HG03175 (cell line): ENCODE results near the gene DNAJB11.
"Not testable (repeated sequence)": the region's sequence is repeated elsewhere in the genome, so short reads cannot be mapped to it uniquely, and the experiment has no call there.

Experiments
- ATAC-seq: cut with Tn5 transposase; IDR thresholded peaks from one replicate; pipeline ENCODE4 v1.9.1; 2021; ENCODE audit warnings: mild to moderate bottlenecking, moderate library complexity; ENCODE audit not compliant: unreplicated experiment

The DNAJB11 gene

DNA sequence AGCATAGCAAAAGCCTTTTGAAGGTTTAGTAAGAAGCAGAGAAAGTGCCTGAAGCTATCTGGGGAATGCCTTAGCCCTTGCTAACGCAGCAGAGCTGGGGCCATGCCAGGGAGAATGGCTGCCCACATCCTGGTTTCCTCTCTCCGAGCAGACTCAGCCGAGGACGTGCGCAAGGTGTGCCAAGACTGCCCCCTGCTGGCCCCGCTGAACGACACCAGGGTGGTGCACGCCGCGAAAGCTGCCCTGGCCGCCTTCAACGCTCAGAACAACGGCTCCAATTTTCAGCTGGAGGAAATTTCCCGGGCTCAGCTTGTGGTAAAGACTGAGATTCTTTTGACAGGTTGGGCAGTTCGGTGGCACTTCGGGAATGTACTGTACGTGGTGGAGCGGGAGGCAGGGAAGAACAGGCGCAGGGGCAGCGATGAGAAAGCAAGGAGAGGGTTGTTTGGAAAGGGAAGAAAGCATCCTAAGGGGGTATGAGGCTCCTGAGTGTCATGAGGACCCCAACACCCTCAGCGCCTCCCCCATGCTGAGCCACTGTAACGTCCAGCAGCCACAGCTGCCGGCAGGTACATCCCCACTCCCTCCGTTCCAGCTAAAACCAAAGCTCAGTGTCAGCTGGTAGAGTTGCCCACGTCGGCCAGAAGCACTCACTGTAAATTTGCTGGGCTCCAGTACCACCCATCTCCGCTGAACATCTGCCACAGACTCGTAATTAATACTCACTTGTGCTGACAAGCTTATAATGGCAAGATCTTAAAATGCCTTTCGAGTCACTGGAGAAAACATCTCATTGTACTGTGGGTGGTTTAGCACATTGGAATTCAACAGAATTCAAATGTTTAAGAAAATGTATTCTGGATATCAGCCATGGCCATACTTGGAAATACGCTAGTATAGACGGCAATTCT lies 46.8 kb downstream of the DNAJB11 start:
- peak; percentile 90 for ATAC-seq

DNA sequence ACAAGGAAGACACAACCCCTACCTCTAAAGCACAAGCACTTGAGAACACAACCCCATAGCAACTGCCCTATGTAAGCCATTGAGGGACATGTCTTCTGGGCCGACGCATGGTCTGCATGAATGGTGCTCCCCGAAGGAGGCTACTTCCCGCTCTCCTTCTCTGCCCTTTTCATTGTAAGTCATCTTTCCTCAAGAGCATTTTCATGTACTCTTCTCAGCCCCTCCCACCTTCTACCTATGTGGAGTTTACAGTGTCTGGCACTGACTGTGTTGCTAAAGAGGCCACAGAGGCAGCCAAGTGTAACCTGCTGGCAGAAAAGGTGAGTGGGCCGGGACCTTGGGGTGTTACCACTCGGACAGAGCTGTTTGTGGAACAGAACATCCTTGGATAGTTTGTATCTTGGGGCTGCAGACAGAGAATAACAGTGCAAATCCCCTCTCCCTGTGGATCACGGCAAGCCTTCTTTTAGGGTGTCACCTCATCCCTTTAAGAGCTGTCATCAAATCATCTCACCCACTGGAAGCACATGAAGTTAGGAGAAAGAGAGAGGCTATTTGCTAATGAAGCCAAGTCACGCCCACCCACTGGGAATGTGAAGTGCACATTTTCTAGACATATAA lies 47.9 kb downstream of the DNAJB11 start:
- no peak for ATAC-seq

DNA sequence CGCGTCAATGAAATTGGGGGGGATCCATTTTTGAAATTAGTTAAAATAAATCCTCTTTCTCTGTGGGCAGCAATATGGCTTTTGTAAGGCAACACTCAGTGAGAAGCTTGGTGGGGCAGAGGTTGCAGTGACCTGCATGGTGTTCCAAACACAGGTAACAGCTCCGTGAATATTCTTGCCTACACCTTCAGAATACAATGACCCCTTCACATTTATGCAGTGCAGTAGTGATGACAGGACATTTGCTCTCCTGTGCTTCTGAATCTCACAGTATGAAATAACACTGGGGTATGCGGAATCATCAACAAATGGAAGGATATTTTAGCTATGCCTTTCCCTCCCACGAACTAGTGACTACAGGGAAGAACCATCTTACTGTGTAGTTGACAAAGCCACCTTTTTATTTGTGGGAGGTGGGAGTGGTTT lies 49.3 kb downstream of the DNAJB11 start:
- ATAC-seq = no peak

DNA sequence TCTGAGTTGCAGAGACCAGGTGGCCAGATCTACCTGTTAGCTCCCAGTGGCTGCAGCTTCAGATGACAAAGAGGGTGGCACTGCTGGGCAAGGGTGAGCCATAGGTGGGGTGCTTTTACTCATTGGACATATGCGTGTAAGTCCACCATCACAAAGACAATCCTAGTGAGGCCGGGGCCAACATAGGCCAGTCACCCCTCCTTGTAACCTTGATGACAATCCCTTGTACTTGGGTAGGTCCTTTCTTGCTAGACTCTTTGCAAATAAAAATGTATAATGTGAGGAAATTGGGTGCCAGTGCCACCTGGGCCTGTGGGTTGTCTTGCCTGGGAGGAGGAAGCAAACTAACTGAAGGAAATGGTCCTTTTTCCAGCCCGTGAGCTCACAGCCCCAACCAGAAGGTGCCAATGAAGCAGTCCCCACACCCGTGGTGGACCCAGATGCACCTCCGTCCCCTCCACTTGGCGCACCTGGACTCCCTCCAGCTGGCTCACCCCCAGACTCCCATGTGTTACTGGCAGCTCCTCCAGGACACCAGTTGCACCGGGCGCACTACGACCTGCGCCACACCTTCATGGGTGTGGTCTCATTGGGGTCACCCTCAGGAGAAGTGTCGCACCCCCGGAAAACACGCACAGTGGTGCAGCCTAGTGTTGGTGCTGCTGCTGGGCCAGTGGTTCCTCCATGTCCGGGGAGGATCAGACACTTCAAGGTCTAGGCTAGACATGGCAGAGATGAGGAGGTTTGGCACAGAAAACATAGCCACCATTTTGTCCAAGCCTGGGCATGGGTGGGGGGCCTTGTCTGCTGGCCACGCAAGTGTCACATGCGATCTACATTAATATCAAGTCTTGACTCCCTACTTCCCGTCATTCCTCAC lies 49.9 kb downstream of the DNAJB11 start:
- ATAC-seq = no peak

DNA sequence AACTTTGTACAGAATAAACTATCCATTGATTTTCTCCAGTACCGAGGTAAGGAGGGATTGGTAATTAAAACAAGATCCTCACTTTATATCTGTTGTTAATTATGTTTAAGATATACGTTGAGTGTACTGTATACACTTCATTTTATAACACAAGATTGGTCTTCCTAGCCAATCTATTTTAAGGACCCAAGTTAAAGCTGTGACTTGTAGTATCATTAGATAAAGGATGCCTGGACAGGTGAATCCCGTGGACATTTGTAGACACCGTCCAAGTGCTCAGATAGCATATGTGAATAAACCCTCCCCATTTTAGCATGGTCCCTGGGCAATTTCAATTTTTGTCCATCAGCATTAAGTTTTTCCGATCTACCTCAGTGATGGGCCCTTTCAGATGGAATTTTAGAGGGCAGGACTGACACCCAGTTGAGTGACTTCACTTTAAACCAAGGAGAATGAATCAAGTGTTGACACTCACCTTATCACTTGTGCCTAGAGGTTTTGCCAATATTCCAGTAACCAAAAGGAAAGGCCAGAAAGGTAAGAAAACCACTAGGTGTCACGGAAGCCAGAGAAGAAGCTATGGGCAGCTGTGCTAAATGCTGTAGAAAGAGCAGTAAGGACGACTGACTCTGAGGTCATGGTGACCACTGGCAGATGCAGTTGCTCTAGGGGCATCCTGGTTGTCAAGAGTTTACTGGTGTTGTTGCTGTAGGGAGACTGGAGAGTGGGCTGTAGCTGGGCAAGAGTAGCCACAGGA lies 51.6 kb downstream of the DNAJB11 start:
- ATAC-seq = no peak

DNA sequence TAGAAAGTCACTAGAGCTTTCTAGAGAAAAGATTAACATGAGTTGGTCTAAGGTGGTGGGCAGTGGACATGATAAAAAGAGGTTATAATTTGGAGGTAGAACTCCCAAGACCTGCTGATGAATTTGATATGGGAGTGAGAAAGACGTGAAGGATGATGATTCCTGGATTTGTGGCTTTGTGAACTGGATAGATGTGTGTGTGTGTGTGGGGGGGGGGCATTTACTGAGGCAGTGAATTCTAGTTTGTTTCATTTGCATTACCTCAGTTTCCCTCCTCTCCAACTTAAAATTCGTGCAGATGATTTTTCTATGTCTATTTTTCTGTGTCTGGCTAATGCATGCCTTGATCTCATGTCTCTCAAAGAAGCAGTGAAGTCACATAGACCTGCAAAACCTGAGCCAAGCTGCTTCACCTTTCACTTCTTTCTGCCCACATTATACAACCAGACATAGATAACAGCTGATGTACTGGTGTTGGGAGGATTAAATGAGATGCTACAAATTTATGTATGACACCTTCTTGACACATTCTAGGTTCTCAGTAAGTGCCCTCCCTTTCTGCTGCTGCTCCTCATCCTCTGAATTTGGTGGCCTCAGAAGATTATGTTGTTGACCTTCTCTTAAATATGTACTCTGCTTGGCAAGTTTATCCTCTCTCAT lies 52.3 kb downstream of the DNAJB11 start:
- no peak for ATAC-seq

DNA sequence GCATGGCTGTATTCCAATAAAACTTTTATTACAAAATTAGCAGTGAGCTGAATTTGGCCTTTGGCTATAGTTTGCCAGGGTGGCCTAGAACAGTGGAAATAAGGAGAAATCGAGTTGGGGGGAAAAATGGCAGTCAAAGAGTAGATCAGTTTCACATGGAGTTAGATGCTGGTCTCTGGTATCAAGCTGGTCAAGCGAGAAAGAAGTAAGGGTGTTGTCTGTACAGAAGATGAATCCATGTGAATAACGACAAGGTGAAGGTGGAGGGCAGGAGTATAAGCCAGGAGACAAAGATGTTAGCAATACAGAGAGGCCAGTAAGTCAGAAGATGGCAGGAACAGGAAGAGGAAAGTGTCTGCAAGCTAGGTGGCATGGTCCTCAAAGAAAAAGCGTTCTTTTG lies 54.1 kb downstream of the DNAJB11 start:
- no peak for ATAC-seq

DNA sequence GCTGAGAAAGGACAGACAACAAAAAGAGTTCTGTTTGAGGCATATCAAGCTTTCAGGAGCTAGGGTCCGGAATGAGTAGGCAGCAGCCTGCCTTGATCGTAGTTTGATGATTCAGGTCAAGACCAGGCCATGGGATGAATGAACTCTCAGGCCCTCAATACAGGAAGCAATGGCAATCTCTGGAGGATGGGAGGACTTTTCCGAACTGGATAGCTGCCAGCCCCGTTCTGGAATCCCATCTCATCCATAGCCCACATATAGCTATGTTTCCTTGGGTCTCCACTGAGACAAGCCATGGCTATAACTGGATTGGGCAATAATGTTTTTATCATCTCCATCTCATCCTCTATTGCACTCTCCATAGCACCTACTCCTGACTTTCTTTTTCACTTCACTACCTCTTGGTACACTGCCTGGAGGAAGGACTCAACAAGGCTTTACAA lies 55.1 kb downstream of the DNAJB11 start:
- ATAC-seq = no peak

DNA sequence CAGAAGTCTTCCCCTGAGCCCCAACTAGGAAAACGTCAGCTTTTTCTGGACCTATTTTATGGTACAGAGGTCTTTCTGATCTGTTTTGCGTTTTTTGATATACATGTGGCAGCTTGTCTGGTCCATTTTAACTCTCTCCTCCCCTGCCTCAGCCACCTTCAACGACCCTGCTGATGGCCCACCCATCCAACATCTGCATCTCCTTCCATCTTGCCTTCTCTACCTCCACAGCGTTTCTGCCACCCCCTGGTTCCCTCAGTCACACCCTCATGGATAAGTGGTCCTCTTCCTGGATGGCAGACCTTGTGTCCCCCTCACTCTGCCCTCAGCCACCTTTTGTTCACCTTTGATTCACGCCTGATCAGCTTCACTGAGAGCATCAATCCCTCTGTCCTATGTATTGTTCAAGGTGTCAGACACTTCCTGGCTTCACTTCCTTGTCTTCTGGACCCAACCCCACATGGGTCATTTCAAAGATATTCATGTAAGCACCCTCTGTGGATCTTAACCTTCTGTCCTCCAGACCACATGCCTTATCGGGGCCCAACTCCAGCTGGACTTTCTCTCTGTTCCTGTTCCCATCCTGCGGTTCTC lies 55.8 kb downstream of the DNAJB11 start:
- no peak for ATAC-seq

DNA sequence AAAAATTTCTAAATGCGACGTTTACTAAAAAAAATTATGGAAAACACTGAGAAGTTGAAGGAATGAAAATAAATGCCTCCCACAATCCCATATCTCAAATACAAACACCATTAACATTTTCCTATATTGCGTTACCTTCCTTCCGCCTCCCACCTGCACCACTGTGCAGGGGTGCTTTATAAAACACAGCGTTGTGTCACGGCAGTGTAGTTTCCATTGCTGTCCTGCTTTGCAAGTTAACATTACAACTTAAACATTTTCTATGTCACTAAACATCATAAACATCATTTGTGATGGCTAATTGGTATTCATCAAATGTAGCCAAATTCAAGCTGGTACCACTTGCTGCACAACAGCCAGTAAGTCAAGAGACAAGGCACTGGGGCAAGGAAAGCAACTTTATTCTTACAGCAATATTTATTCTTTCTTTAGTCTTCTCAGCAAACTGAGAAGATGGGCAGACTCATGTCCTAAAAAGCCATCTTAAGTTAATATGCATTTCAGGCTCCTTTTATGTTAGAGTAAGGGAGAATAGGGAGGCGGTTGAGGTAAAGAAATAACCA lies 57.4 kb downstream of the DNAJB11 start:
- no peak for ATAC-seq

DNA sequence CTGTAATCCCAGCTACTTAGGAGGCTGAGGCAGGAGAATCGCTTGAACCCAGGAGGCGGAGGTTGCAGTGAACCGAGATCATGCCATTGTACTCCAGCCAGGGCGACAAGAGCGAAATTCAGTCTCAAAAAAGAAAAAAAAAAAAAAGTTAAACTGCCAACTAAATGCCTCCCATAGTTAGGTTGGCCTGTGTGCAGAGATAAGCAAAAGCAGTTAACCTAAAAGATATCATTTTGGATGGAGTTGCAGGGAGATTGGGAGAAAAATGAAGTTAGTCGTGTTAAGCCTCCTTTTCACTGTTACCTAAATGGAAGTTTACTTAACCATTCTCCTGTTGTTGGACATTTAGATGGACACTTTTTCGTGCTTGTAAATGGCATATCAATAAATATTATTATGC lies 58.2 kb downstream of the DNAJB11 start:
- no peak for ATAC-seq

DNA sequence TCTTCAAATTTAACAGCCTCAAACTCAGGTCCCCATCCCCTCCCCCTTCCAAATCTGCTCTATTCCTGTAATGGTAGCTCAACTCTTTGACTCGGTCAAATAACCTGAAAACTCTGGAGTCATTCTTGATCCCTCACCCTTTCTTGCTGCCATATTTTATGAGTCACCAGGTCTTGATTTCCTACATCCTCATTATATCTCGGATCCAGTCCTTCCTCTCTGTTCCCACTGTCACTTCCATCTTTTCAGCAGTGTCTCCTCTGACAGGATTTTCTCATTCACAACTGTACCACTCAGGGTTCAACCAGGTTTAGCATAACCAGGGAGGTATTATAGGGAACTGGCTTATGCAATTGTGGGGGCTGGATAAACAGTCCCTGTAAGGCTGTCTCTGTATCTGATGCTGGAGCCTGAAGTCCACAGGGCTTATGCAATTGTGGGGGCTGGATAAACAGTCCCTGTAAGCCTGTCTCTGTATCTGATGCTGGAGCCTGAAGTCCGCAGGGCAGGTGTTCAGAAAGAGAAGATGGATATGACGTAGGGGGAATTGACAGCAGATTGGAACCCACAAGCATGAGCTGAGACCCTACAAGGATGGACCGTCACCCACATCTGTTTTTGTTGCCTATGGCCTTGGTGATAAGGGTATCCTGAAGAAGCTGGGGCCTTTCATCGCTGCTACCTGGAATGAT lies 60.6 kb downstream of the DNAJB11 start:
- ATAC-seq = no peak

DNA sequence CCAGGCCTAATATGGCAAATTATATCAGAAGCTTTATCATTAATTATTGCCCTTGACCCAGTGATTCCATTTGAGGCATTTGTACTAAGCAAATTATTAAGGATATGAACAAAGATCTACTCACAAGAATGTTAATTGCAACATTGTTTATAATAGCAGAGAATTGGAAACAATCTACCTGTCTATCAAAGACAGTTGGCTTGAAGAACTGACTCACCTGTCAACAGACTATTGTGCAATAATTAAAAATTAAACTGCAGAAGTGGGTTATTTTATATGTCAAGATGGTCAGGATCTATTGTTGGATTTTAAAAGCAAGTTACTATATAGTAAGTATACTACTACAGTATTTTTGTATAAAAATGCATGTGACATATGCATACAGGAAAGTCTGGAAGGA lies 63.0 kb downstream of the DNAJB11 start:
- ATAC-seq = no peak

DNA sequence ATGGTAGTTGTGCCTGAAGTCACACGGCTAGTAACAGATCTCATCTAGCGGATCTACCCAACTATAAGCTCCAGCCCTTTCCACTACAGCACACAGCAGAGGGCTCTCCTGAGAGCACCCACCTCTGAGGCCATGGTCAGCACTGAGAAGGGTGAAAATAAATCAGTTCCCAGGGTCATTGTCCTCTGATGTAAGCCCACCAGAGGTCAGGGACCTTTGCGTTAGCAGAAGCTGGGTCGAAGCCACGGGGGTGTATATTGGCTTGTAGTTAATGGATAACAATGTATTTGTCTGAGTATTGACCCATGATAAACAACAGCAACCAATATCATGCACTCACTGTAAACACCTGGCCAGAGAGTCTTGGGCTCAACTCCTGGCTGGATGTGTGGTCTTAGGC lies 63.7 kb downstream of the DNAJB11 start:
- ATAC-seq = not testable (repeated sequence)
